ENCODE data around the gene MVK.

DNA sequence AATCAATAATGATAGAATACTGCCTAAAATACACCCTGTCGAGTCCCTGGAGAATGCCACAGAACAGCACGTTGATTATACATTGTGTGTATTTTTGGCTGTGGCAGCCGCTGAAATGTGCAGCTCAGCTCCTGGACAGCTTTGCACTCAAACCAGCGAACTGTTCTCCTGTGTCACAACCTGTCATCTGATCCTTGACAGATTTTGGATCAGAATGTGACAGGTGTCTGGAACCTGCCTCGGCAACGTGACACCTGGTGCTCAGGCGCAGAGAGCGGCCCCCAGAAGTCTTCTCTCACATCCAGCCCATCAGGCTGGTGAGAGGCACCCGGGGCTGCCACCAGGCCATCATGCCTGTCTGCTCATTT is 19.3 kb downstream of the MVK start:
- TF ChIP-seq, protein P1, sequence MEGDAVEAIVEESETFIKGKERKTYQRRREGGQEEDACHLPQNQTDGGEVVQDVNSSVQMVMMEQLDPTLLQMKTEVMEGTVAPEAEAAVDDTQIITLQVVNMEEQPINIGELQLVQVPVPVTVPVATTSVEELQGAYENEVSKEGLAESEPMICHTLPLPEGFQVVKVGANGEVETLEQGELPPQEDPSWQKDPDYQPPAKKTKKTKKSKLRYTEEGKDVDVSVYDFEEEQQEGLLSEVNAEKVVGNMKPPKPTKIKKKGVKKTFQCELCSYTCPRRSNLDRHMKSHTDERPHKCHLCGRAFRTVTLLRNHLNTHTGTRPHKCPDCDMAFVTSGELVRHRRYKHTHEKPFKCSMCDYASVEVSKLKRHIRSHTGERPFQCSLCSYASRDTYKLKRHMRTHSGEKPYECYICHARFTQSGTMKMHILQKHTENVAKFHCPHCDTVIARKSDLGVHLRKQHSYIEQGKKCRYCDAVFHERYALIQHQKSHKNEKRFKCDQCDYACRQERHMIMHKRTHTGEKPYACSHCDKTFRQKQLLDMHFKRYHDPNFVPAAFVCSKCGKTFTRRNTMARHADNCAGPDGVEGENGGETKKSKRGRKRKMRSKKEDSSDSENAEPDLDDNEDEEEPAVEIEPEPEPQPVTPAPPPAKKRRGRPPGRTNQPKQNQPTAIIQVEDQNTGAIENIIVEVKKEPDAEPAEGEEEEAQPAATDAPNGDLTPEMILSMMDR (IDR thresholded peaks at IDR 0.05) = no peak
- no peak for TF ChIP-seq POLR2A (IDR thresholded peaks at IDR 0.05)

Measured in thyroid gland (tissue), 4 donors.